RKO (cell line): Measurements from ENCODE around the gene NTM.

ENCODE experiments used
- DNase-seq: peaks from one replicate; pipeline ENCODE4 v3.0.0-alpha.2; 2016; ENCODE audit warnings: low spot score

Gene NTM

GRCh38 chr11:132158696-132159095 lies 788.3 kb downstream of the NTM start:
- no peak for DNase-seq

GRCh38 chr11:132161403-132162078 lies 791.1 kb downstream of the NTM start:
- DNase-seq: no peak

DNA sequence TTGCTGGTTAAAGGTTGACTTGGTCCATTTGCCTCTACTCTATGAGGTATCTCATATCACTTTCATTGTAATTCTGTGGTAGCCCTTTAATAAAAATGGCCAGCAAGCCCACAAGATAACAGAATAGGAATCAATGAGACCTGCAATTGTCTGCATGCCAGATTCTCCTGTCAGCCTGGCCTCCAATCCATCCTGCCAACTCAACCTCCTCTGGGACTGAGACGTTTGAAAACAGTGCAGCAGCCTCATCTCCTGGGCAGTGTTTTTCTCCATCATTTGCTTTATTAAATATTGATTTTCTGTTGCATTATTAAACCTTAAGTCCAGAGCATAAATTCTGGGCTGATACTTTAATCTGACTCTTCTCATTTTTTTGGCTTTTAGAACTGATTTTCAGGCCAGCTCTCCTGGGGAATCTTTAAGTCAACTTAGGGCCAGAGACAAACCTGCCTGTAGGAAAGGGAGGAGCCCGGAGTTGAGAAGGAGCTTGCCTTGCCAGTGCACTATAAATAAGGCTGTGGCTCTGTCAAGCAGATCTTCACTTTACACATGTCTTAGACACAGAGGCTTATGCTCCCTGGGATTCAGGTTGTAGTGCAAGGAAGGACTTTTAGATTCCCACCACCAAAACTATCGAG lies 798.0 kb downstream of the NTM start:
- no peak for DNase-seq

DNA sequence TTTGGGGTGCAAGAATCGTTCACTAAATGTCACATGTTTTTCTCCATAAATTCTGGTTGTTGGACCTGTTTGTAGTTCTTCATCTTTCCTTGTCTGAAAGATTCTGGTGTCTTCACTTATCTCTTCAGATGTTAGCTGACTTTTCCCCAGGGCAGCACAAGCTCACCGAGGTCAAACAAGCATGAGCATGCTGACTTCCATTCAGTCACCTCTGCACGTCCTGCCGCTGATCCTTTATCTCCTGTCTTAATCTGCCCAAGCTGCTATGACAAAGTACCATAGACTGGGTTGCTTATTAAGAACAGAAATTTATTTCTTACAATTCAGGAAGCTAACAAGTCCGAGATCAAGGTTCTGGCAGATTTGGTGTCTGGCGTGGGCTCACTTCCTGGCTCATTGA lies 800.6 kb downstream of the NTM start:
- no peak for DNase-seq

DNA sequence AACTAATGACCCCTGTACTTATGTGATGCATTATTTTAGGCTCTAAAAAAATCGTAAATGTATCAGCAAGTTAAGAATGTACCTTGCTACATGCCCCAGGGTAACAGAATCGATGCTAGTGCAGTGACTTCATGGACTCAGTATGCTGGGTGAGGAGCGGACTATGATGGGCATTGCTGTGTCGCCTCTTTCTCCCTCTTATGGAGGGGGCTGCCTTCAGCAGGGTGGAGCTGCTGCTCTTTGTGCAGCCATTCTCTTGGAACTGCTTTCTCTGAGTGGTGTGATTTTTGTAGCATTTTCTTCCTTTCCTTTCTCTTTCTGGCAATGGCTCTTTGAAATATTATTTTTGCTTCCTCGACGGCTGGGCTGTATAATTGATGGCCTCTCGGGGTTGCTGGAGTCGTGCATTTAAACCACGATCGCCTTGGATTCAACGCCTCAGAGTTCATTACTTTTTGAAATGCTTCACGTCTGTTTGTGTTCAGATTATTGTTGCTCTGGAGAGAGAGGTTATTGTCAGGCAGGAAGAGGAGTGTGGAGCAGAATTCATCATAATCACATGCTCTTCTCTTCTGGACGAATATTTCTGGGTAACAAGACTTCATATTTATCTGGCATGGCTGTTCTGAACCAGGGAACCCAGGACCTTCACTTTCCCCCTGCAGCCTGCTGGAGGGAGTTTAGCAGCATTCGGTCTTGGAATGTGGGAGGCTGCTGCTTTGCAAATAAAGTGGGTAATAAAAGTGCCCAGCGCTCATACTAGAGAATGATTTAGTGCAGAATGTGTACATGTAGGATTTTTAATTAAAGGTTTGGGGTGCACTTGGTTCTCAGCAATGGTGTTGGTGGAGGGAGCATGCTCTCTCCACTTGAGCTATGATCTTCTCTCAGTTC lies 804.2 kb downstream of the NTM start:
- no peak for DNase-seq

GRCh38 chr11:132177106-132177505 lies 806.7 kb downstream of the NTM start:
- DNase-seq: peak; percentile 45

DNA sequence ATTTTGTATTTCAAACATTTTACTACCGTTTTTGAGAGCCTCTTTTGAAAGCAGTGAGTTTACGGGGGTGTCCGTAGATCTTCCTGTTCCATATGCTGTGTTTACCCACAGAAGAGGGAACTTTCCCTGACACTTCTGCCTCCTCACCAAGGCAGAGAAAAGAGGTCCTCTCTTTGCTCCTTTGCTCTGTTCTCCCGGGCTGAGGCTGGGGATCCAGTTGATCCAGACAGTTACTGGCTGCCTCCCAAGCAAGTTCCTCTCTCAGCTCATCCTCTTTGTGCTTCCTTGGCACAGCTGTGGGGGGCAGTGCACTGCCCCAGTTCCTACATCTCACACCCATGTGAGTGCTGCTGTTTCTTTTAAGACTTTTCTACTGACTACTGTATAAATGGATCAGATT lies 813.7 kb downstream of the NTM start:
- no peak for DNase-seq

- no peak for DNase-seq
Observed at GRCh38 chr11:132185726-132186592, 815.5 kb downstream of the NTM start.

GRCh38 chr11:132186699-132187098 lies 816.3 kb downstream of the NTM start:
- DNase-seq: no peak

DNA sequence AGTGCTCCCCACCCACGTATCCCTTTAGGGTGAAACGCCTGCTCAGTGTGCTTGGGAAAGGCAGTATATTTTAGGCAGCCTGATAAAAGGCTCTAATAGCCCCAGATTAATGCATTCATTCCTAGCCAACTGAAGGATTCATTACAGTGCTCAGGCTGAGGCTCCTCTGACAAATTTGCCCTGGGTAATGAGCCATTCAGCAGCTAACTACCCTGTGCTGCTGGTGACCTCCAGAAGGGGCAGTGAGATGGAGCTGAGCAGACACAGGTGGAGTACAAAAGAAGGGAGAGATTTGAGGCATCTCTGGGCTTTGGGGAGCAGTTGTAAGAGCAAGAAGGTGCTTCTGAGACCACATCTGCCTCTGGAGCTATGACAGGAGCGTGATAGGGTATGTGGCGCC lies 817.0 kb downstream of the NTM start:
- DNase-seq: no peak

DNA sequence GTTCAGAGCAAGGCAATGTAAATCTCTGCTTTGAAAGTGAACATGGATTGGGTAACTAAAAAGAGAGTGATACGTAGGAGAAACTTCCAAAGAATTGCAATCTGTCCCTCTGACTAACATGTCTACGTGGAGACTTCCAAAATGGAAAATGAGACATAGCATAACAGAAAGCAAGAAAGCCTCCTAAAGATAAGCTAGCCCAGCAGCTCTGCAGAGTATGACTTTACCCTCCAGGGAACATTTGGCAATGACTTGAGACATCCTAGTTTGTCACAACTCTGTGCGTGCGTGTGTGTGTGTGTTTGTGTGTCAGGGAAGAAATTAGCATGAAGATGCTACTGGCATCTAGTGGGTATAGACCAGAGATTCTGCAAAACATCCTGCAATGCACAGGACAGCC lies 817.4 kb downstream of the NTM start:
- no peak for DNase-seq

- no peak for DNase-seq
Observed at GRCh38 chr11:132196928-132197327, 826.5 kb downstream of the NTM start.

GRCh38 chr11:132200353-132200936 lies 830.0 kb downstream of the NTM start:
- no peak for DNase-seq

- no peak for DNase-seq
Observed at GRCh38 chr11:132202621-132203020, 832.2 kb downstream of the NTM start.

DNA sequence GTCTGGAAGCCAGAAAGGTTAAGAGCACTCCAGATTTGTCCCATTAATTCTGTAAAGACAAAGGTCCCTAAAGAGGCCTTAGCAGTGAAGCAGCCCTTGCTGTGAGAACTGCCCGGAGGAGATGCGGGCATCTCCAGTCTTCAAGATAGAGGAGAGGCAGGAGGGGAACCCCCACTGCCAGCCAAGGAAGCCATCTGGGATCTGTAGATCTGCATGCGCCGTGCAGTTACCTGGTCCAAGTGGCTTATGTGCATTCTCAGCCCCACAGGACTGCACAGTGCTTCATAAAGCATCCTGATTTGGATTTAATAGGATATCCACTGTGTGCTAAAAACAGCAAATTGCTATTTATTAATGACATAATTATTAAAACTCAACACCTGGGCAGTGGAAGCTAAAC lies 834.6 kb downstream of the NTM start:
- no peak for DNase-seq

DNA sequence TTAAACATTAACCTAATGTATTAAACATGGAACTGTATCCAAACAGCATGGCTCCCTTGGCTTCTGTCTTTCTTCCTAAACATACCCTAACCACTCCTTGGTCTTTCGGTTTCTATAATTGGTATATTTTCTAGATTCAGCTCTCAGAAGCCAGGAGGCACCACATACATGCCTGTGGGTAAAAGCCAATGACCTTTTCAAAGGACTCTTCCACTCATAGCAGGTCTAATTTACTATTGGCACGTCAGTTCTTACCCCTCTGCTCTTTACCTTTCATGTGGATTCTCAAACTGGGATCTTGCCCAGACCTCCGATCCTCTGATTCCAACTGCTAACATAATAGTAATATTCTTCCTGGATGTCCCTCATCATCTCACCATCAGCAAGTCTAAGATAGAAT lies 835.1 kb downstream of the NTM start:
- no peak for DNase-seq

GRCh38 chr11:132206993-132207392 lies 836.6 kb downstream of the NTM start:
- DNase-seq: no peak

DNA sequence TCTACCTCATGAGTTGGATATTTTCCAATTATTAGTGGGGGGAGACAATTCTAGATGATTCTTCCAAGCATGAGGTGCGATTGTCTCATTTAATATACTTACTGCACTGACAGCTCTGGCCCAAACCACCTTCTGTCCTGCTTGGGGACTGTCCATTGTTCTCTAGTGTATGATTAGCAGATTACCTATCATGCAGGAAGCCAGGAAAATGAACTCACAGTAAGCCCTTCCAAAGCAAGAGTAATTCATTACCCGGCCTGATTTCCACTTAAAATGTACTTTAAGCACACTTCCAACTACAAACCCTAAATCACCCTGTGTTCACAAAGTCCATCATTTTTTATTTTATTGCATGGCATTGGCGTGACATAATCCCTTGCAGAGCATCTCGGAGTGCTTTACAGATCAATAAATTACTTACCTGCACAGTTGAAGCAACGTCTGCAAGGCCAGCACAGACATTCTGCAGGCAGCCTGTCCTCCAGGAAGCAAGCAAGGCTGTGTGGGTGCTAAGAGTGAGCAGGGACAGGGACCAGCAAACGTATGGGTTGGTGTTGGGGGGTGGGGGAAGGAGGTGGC lies 838.2 kb downstream of the NTM start:
- DNase-seq: no peak

DNA sequence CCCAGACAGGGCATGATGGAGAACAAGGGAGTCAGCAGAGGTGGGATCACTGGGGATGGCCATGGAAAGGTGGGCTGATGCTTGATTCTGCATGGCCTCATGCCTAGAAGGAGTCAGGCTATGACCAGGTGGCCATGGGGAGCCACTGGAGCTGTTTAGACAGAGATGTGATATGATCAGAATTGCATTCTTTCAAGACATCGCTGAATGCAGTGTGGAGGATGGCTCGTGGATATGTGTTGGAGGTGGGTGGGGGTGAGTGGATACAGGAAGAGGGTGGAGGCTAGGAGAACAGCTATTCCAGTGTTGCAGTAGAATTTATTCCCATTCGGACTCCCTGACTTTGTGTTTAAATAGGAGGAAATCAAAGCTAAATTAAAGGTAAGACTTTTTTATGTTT lies 841.1 kb downstream of the NTM start:
- DNase-seq: no peak

- no peak for DNase-seq
Observed at GRCh38 chr11:132217856-132218255, 847.4 kb downstream of the NTM start.

GRCh38 chr11:132220474-132220873 lies 850.1 kb downstream of the NTM start:
- DNase-seq: no peak
